C4-2B (cell line): ENCODE data around the gene LMO2.
"Not testable (repeated sequence)": the region's sequence is repeated elsewhere in the genome, so short reads cannot be mapped to it uniquely, and the experiment has no call there.

Source experiments
- H3K27ac ChIP-seq: fragments of 450-650 bp; 2 replicates; pipeline ENCODE4 v1.5.1; 2017
- ZFX ChIP-seq: fragments of 450-650 bp; IDR thresholded peaks from 2 replicates; pipeline ENCODE4 v1.6.1; 2017
- TF ChIP-seq, protein P1 (sequence below): fragments of 450-650 bp; conservative IDR thresholded peaks from 2 replicates; pipeline ENCODE4 v1.5.1; 2017; ENCODE audit warnings: mild to moderate bottlenecking

LMO2 gene

DNA sequence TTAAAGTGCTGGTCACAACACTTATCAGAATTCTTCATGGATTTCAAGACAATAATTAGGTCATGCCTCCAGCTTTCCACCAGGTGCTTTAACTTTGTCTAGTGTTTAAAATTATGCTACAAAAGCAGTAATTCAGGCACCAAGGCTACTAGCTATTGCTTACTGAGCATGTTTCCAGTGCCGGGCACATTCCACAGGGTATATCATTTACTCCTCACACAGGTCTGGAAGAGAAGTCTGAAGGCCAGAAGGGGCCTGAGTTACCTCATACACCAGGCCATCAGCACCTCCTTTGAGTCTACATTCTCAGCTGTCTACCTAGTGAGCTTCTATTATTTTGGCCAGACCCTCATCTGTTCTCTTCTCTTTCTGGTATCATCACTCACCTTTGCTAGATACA, 41.7 kb upstream of the LMO2 start:
- no peak overlapping the region for H3K27ac ChIP-seq
- TF ChIP-seq, protein P1, sequence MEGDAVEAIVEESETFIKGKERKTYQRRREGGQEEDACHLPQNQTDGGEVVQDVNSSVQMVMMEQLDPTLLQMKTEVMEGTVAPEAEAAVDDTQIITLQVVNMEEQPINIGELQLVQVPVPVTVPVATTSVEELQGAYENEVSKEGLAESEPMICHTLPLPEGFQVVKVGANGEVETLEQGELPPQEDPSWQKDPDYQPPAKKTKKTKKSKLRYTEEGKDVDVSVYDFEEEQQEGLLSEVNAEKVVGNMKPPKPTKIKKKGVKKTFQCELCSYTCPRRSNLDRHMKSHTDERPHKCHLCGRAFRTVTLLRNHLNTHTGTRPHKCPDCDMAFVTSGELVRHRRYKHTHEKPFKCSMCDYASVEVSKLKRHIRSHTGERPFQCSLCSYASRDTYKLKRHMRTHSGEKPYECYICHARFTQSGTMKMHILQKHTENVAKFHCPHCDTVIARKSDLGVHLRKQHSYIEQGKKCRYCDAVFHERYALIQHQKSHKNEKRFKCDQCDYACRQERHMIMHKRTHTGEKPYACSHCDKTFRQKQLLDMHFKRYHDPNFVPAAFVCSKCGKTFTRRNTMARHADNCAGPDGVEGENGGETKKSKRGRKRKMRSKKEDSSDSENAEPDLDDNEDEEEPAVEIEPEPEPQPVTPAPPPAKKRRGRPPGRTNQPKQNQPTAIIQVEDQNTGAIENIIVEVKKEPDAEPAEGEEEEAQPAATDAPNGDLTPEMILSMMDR, result no peak

DNA sequence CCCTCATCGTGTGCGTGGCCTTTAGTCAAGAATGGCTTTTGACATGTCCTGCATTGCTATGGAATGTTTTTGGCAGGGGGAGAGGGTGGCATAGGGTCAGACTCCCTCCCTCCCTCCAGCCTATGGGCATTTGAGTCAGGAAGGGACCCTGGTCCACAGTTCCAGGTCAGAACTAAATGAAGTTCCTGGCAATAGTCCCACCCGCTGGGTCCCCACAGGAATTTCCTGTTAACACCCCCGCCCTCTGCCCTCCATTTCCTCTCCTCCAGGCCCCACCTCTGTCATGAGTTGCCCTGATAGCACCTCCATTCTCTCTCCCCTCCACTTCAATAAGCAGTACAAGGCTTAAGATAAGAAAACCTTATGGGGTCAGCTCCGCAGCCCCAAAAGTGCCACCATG, 40.8 kb upstream of the LMO2 start:
- TF ChIP-seq, protein P1, result no peak
- TF ChIP-seq ZFX, result no peak
- no peak overlapping the region for H3K27ac ChIP-seq

DNA sequence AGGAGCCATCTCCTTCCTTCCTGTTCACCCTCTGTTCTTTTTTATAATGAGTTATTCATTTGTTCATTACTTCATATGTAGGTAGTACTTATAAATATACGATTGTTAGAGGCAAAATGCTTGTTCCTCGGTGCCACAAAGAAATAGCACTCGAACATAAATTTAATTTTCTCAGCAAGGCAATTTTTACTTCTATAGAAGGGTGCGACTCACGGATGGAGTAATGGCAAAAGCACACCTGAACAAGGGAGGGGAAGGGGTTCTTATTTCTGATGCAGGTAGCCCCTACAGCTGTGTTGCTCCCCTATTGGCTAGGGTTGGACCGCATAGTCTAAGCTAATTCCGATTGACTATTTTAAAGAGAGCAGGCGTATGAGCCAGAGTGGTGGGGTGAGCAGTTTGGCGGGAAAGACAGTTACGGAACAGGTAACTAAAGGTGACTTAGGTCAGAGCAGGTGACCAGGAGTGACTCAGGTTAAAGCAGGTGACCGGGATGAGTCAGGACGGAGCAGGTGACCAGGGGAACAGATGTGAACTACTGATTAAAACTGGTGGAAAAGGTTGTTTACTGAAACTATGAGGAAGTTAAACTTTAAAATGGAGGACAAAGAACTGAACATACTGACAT, 40.0 kb upstream of the LMO2 start:
- H3K27ac ChIP-seq, result not testable (repeated sequence)

DNA sequence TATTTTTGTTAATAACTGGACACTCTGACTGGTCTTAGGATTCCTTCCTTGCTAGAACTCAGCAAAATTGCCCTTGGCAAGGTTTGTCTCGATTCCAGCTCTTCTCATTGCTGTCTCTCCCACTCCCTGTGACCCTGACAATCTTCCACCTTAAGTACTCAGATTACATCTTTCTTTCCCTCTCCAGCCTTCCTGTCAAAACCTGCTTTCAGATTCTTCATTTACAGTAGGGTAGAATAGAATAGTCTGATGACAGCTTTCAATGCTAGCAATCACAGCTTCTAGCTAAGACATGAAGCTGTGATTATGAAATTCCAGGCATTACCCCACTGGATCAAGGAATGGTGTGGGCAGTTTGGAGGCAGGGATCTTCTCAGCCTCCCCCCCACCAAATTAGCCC, 39.2 kb upstream of the LMO2 start:
- no peak overlapping the region for H3K27ac ChIP-seq

DNA sequence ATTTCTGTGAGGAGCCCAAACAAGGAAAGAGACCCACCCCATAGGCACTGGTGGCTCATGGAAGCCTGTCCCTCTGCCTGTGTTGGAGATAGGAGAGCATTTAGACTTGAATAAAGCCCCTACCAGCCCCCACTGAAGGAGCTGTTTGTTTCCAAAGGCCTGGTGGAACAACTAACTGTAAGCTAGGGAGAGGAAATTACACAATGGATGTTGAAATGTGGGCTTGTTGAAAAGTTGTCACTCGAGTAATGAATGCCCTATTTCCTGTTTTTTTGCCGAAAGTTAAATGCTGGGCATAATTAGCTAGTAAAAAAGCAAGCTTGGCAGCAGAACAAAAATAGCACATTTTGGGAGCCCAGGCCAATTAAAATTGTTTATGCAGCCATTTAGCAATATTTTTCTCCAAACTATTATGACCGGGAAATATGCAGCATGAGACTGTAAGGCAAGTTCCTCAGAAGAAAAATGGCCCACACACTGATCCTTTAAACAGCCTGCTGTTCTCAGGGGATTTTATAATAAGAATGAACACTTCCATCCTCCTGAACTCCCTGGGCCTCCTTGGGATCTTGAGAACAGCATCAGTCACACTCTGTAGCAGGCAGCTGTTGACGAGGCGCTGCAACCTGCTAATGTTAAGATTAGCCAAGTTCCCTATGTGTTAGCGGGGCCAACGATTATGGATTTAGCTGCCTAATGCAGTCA, 38.6 kb upstream of the LMO2 start:
- H3K27ac ChIP-seq, result no peak overlapping the region
- TF ChIP-seq, protein P1, result no peak
- no peak for TF ChIP-seq ZFX

More for the DNA sequence above, 39.2 kb upstream of the LMO2 start:
- TF ChIP-seq ZFX, result no peak
- TF ChIP-seq, protein P1, result no peak

DNA sequence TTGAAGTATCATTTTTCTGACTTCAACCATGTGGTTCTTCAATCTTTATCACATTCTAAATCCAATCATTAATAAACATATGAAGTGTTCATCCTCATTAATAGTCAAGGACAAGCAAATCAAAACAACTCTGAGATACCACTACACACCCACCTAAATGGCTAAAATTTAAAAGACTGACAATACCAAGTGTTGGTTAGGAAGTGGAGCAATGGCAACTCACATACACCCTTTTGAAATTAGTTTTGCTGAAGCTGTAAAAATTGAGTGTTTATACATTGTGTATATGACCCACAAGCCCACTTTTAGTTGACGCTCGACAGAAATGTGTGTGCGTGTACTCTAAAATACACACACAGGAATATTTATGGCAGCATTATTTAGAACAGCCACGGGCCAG, 36.7 kb upstream of the LMO2 start:
- no peak for TF ChIP-seq ZFX
- TF ChIP-seq, protein P1, result no peak

DNA sequence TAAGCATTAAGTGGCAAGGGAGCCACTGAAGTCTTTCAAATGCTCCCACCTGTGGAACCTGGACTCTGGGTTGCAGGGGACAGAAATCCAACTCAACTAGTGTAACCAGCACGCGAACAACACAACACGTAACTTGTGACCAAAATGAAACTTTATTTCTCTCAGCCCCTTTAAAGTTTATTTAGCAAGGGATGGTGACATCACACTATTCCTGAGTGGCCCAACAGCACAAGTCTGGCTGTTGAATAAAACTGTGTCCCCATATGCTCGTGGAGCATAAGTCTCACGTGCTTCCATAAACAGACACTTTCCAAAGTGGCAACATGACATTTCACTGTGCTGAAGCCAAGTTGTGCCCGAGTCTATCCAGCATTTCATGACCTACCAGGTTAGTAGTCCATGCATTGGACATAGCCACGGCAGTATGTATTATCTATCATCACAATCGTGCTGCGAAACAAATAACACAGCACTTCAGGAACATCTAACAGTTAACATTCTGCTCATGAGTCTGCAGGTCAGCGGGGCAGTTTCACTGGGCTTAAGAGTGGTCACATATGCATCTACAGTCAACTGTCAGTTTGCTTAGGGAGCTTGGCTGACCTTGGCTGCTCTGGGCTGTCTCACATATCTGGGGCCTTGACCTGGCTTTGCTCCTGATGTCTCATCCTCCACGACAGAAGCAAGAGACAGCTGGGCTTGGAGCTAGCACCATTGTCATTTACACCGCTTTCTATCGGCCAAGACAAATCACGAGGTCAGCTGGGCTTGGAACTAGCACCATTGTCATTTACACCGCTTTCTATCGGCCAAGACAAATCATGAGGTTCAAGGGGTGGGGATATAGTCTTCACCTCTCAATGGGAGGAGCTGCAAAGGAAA, 35.0 kb upstream of the LMO2 start:
- TF ChIP-seq, protein P1, result no peak
- no peak for TF ChIP-seq ZFX
- no peak overlapping the region for H3K27ac ChIP-seq

More for the DNA sequence above, 36.7 kb upstream of the LMO2 start:
- no peak overlapping the region for H3K27ac ChIP-seq
